ENCODE results near the gene PRKG1.

DNA sequence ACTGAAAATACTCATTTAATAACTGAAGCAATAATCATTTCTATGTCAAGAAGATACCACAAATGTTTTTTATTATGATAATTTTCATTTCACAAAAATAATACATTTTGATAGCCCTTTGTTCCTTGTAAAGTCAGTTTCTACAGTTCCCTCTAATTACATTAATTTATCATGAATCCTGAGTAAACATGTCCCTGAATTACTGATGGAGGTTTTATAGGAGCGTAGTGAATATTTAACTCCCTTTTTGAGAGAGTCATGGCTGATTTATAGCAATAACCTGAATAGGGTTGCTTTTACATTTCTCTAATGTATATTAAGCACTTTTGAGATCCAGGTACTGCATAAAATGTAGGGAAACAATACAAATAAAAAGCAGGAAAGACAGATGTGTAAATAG, 1023.8 kb downstream of the PRKG1 start:
- TF ChIP-seq, protein P1, sequence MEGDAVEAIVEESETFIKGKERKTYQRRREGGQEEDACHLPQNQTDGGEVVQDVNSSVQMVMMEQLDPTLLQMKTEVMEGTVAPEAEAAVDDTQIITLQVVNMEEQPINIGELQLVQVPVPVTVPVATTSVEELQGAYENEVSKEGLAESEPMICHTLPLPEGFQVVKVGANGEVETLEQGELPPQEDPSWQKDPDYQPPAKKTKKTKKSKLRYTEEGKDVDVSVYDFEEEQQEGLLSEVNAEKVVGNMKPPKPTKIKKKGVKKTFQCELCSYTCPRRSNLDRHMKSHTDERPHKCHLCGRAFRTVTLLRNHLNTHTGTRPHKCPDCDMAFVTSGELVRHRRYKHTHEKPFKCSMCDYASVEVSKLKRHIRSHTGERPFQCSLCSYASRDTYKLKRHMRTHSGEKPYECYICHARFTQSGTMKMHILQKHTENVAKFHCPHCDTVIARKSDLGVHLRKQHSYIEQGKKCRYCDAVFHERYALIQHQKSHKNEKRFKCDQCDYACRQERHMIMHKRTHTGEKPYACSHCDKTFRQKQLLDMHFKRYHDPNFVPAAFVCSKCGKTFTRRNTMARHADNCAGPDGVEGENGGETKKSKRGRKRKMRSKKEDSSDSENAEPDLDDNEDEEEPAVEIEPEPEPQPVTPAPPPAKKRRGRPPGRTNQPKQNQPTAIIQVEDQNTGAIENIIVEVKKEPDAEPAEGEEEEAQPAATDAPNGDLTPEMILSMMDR (conservative IDR thresholded peaks at IDR 0.05; ENCODE audit: low read depth, low read length), result no peak
- TF ChIP-seq, protein P2, sequence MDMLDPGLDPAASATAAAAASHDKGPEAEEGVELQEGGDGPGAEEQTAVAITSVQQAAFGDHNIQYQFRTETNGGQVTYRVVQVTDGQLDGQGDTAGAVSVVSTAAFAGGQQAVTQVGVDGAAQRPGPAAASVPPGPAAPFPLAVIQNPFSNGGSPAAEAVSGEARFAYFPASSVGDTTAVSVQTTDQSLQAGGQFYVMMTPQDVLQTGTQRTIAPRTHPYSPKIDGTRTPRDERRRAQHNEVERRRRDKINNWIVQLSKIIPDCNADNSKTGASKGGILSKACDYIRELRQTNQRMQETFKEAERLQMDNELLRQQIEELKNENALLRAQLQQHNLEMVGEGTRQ (IDR thresholded peaks at IDR 0.05; ENCODE audit: low read depth, low read length), result no peak
- TF ChIP-seq NFE2L2 (IDR thresholded peaks at IDR 0.05; ENCODE audit: low read depth, low read length) (no peak), POLR2A (IDR thresholded peaks at IDR 0.05; ENCODE audit: low read depth, low read length) (no peak), BHLHE40 (IDR thresholded peaks at IDR 0.05; ENCODE audit: low read depth, low read length) (no peak), RAD21 (IDR thresholded peaks at IDR 0.05; ENCODE audit: low read length) (no peak), CEBPB (IDR thresholded peaks at IDR 0.05; ENCODE audit: low read depth, low read length) (no peak), MXI1 (IDR thresholded peaks at IDR 0.05; ENCODE audit: borderline replicate concordance, low read depth, low read length) (no peak), MAZ (IDR thresholded peaks at IDR 0.05; ENCODE audit: borderline replicate concordance, low read depth, low read length) (no peak), RFX5 (IDR thresholded peaks at IDR 0.05; ENCODE audit: low read depth, low read length) (no peak), MAFK (IDR thresholded peaks at IDR 0.05; ENCODE audit: low read depth, low read length) (no peak), RCOR1 (IDR thresholded peaks at IDR 0.05; ENCODE audit: insufficient replicate concordance, low read length) (no peak)
